ENCODE measurements around the gene C1orf105. TPM values are rescaled to one million over a fixed set of nuclear protein-coding genes. Genes with fewer than 3 reads are reported as not detected.

The C1orf105 gene
- total RNA-seq, 1 experiment from 2014 or later = not detected

DNA sequence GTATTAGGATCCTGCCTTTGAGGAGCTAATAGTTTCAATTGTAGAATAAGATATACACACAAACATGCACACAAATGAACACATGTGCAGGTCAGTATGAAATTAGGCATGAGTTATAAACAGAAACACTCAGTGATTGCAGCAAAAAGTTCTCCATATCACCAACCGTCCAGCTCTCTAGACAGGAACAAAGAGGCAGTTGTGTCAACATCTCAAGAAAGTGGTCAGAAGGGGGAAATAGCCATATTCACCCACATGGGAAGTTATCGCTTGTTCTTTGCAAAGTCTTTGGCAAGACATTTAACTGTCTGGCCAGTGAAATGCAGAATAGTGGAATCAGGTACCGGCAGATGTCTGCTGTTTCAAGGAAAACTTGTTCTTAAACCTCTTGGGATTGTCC is 52.8 kb downstream of the C1orf105 start (continued):
- no peak for TF ChIP-seq FOXP4 (CRISPR knock-in tag; IDR thresholded peaks at IDR 0.05)
- TF ChIP-seq ZNF263 (CRISPR knock-in tag; IDR thresholded peaks at IDR 0.05; ENCODE audit: low read depth) = no peak
- TF ChIP-seq TEAD4 (CRISPR knock-in tag; IDR thresholded peaks at IDR 0.05) = no peak
- TF ChIP-seq OVOL2 (CRISPR knock-in tag; IDR thresholded peaks at IDR 0.05; ENCODE audit: borderline replicate concordance) = no peak
- TF ChIP-seq CREB1 (CRISPR knock-in tag; IDR thresholded peaks at IDR 0.05) = no peak
- no peak for TF ChIP-seq ZNF416 (CRISPR knock-in tag; IDR thresholded peaks at IDR 0.05)

DNA sequence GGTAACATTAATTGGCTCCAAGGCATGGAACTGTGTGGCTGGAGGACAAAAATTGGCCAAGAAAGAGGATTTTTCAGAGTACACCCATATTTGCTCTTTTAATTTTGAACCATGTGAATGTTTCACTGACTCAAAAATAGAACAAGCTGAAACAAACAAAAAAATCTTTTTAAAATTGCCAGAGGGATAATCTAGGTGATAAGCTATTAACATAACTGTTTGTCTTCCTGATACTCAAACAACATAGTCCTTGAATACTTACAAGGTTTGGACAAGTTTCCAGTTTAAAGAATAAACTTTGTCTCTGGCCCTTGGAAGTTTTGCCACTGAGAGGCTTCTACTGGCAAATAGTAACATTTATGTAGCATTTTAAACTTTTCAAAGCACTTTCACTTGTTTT is 53.4 kb downstream of the C1orf105 start:
- DNase-seq (ENCODE audit: low spot score) = no peak
- Mint-ChIP-seq H3K9me3 (no peaks in the 10 kb centered on the region), H3K4me1 (peaks cover 3% of the 10 kb centered on the region), H3K36me3 (no peaks in the 10 kb centered on the region), H3K4me3 (no peak overlapping the region), H3K27me3 (ENCODE audit: low read depth) (no peaks in the 10 kb centered on the region), H3K27ac (no peak overlapping the region)
- ChIA-PET CTCF (no interaction called here), POLR2A (no interaction called here)
- ATAC-seq = no peak
- TF ChIP-seq, protein P1, sequence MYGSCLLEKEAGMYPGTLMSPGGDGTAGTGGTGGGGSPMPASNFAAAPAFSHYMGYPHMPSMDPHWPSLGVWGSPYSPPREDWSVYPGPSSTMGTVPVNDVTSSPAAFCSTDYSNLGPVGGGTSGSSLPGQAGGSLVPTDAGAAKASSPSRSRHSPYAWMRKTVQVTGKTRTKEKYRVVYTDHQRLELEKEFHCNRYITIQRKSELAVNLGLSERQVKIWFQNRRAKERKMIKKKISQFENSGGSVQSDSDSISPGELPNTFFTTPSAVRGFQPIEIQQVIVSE (CRISPR knock-in tag; IDR thresholded peaks at IDR 0.05; ENCODE audit: borderline replicate concordance) = no peak
- TF ChIP-seq RORB (CRISPR knock-in tag; IDR thresholded peaks at IDR 0.05) (no peak), EMX1 (CRISPR knock-in tag; IDR thresholded peaks at IDR 0.05) (no peak), NFE2L1 (CRISPR knock-in tag; IDR thresholded peaks at IDR 0.05) (no peak), OVOL2 (CRISPR knock-in tag; IDR thresholded peaks at IDR 0.05; ENCODE audit: borderline replicate concordance) (no peak), FOXJ3 (CRISPR knock-in tag; IDR thresholded peaks at IDR 0.05; ENCODE audit: borderline replicate concordance) (no peak), PRRX2 (CRISPR knock-in tag; IDR thresholded peaks at IDR 0.05) (no peak), GTF2I (CRISPR knock-in tag; conservative IDR thresholded peaks at IDR 0.05) (no peak), ZNF219 (CRISPR knock-in tag; IDR thresholded peaks at IDR 0.05; ENCODE audit: borderline replicate concordance) (no peak), ZSCAN18 (CRISPR knock-in tag; IDR thresholded peaks at IDR 0.05) (no peak), AFF4 (CRISPR knock-in tag; IDR thresholded peaks at IDR 0.05; ENCODE audit: borderline replicate concordance) (no peak), FOXP1 (CRISPR knock-in tag; IDR thresholded peaks at IDR 0.05; ENCODE audit: borderline replicate concordance) (no peak), ZNF423 (CRISPR knock-in tag; IDR thresholded peaks at IDR 0.05) (no peak), SOX15 (CRISPR knock-in tag; IDR thresholded peaks at IDR 0.05) (no peak)
- TF ChIP-seq, protein P2, sequence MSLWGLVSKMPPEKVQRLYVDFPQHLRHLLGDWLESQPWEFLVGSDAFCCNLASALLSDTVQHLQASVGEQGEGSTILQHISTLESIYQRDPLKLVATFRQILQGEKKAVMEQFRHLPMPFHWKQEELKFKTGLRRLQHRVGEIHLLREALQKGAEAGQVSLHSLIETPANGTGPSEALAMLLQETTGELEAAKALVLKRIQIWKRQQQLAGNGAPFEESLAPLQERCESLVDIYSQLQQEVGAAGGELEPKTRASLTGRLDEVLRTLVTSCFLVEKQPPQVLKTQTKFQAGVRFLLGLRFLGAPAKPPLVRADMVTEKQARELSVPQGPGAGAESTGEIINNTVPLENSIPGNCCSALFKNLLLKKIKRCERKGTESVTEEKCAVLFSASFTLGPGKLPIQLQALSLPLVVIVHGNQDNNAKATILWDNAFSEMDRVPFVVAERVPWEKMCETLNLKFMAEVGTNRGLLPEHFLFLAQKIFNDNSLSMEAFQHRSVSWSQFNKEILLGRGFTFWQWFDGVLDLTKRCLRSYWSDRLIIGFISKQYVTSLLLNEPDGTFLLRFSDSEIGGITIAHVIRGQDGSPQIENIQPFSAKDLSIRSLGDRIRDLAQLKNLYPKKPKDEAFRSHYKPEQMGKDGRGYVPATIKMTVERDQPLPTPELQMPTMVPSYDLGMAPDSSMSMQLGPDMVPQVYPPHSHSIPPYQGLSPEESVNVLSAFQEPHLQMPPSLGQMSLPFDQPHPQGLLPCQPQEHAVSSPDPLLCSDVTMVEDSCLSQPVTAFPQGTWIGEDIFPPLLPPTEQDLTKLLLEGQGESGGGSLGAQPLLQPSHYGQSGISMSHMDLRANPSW (CRISPR knock-in tag; conservative IDR thresholded peaks at IDR 0.05; ENCODE audit: low read depth) = no peak
